ENCODE results near the gene PER1.
A peak's percentile ranks its signal among the peaks of the same experiment; 100 is the strongest.
"Not testable (repeated sequence)": the region's sequence is repeated elsewhere in the genome, so short reads cannot be mapped to it uniquely, and the experiment has no call there.

PER1 gene

GRCh38 chr17:8186787-8187516 lies 34.7 kb upstream of the PER1 start:
- Histone ChIP-seq H3K27ac (ENCODE audit: low read depth, low read length) (peak overlapping the region; percentile 83), H3K4me3 (ENCODE audit: low read depth, low read length) (peak overlapping the region; percentile 90), H3K36me3 (ENCODE audit: insufficient read depth, low read length) (no peaks in the 10 kb centered on the region), H3K4me1 (ENCODE audit: control insufficient read depth, insufficient read depth, low read length, unreplicated experiment) (peaks cover 20% of the 10 kb centered on the region), H3K27me3 (ENCODE audit: insufficient read depth, low read length) (no peaks in the 10 kb centered on the region), H3K79me2 (ENCODE audit: control insufficient read depth, insufficient read depth, low read length, unreplicated experiment) (peaks cover 9% of the 10 kb centered on the region), H2AFZ (ENCODE audit: low read length, unreplicated experiment) (peak overlapping the region; percentile 71)

GRCh38 chr17:8186446-8186786 lies 34.2 kb upstream of the PER1 start:
- peak overlapping the region; percentile 71 for H2AFZ ChIP-seq (ENCODE audit: low read length, unreplicated experiment)
- H3K27me3 ChIP-seq (ENCODE audit: insufficient read depth, low read length), result no peaks in the 10 kb centered on the region
- peak overlapping the region; percentile 90 for H3K4me3 ChIP-seq (ENCODE audit: low read depth, low read length)
- peaks cover 20% of the 10 kb centered on the region for H3K4me1 ChIP-seq (ENCODE audit: control insufficient read depth, insufficient read depth, low read length, unreplicated experiment)
- H3K27ac ChIP-seq (ENCODE audit: low read depth, low read length), result peak overlapping the region; percentile 83
- H3K36me3 ChIP-seq (ENCODE audit: insufficient read depth, low read length), result no peaks in the 10 kb centered on the region
- peaks cover 9% of the 10 kb centered on the region for H3K79me2 ChIP-seq (ENCODE audit: control insufficient read depth, insufficient read depth, low read length, unreplicated experiment)

GRCh38 chr17:8185582-8186445 lies 33.6 kb upstream of the PER1 start:
- no peaks in the 10 kb centered on the region for H3K36me3 ChIP-seq (ENCODE audit: insufficient read depth, low read length)
- H3K4me3 ChIP-seq (ENCODE audit: low read depth, low read length), result peak overlapping the region; percentile 90
- H3K79me2 ChIP-seq (ENCODE audit: control insufficient read depth, insufficient read depth, low read length, unreplicated experiment), result peaks cover 9% of the 10 kb centered on the region
- peak overlapping the region; percentile 86 for H2AFZ ChIP-seq (ENCODE audit: low read length, unreplicated experiment)
- peak overlapping the region; percentile 83 for H3K27ac ChIP-seq (ENCODE audit: low read depth, low read length)
- H3K27me3 ChIP-seq (ENCODE audit: insufficient read depth, low read length), result no peaks in the 10 kb centered on the region
- peaks cover 19% of the 10 kb centered on the region for H3K4me1 ChIP-seq (ENCODE audit: control insufficient read depth, insufficient read depth, low read length, unreplicated experiment)

GRCh38 chr17:8176998-8177731 lies 25.0 kb upstream of the PER1 start:
- Histone ChIP-seq H3K79me2 (ENCODE audit: control insufficient read depth, insufficient read depth, low read length, unreplicated experiment) (peaks cover 20% of the 10 kb centered on the region), H3K36me3 (ENCODE audit: insufficient read depth, low read length) (no peaks in the 10 kb centered on the region), H3K27me3 (ENCODE audit: insufficient read depth, low read length) (no peaks in the 10 kb centered on the region), H2AFZ (ENCODE audit: low read length, unreplicated experiment) (peak overlapping the region; percentile 99), H3K4me1 (ENCODE audit: control insufficient read depth, insufficient read depth, low read length, unreplicated experiment) (peaks cover 26% of the 10 kb centered on the region), H3K27ac (ENCODE audit: low read depth, low read length) (peak overlapping the region; percentile 28; the same call in 1 of the 2 replicates), H3K4me3 (ENCODE audit: low read depth, low read length) (peak overlapping the region; percentile 91)

GRCh38 chr17:8176197-8176940 lies 24.2 kb upstream of the PER1 start, which contains the start of gene TMEM107:
TMEM107 (minus strand) TSS chr17:8176380; CDS start chr17:8176286, 94 bp downstream.
- Histone ChIP-seq H3K4me3 (ENCODE audit: low read depth, low read length) (peak within 1 kb of the TSS; percentile 91), H3K36me3 (ENCODE audit: insufficient read depth, low read length) (no peaks in the 10 kb centered on the region), H3K4me1 (ENCODE audit: control insufficient read depth, insufficient read depth, low read length, unreplicated experiment) (peaks cover 26% of the 10 kb centered on the region), H3K79me2 (ENCODE audit: control insufficient read depth, insufficient read depth, low read length, unreplicated experiment) (peaks cover 20% of the 10 kb centered on the region), H3K27me3 (ENCODE audit: insufficient read depth, low read length) (no peaks in the 10 kb centered on the region), H3K27ac (ENCODE audit: low read depth, low read length) (peak within 1 kb of the TSS; percentile 61), H2AFZ (ENCODE audit: low read length, unreplicated experiment) (peak within 1 kb of the TSS; percentile 99)

GRCh38 chr17:8175795-8176196 lies 23.6 kb upstream of the PER1 start:
- peak overlapping the region; percentile 91 for H3K4me3 ChIP-seq (ENCODE audit: low read depth, low read length)
- H3K4me1 ChIP-seq (ENCODE audit: control insufficient read depth, insufficient read depth, low read length, unreplicated experiment), result peaks cover 26% of the 10 kb centered on the region
- no peaks in the 10 kb centered on the region for H3K36me3 ChIP-seq (ENCODE audit: insufficient read depth, low read length)
- peaks cover 20% of the 10 kb centered on the region for H3K79me2 ChIP-seq (ENCODE audit: control insufficient read depth, insufficient read depth, low read length, unreplicated experiment)
- peak overlapping the region; percentile 61 for H3K27ac ChIP-seq (ENCODE audit: low read depth, low read length)
- peak overlapping the region; percentile 99 for H2AFZ ChIP-seq (ENCODE audit: low read length, unreplicated experiment)
- H3K27me3 ChIP-seq (ENCODE audit: insufficient read depth, low read length), result no peaks in the 10 kb centered on the region

GRCh38 chr17:8173871-8174322 lies 21.7 kb upstream of the PER1 start:
- Histone ChIP-seq H2AFZ (ENCODE audit: low read length, unreplicated experiment) (peak overlapping the region; percentile 94), H3K27me3 (ENCODE audit: insufficient read depth, low read length) (no peaks in the 10 kb centered on the region), H3K79me2 (ENCODE audit: control insufficient read depth, insufficient read depth, low read length, unreplicated experiment) (peaks cover 20% of the 10 kb centered on the region), H3K27ac (ENCODE audit: low read depth, low read length) (peak overlapping the region; percentile 94), H3K36me3 (ENCODE audit: insufficient read depth, low read length) (no peaks in the 10 kb centered on the region), H3K4me3 (ENCODE audit: low read depth, low read length) (peak overlapping the region; percentile 73), H3K4me1 (ENCODE audit: control insufficient read depth, insufficient read depth, low read length, unreplicated experiment) (peaks cover 26% of the 10 kb centered on the region)

GRCh38 chr17:8173056-8173870 lies 21.1 kb upstream of the PER1 start:
- Histone ChIP-seq H3K27me3 (ENCODE audit: insufficient read depth, low read length) (no peaks in the 10 kb centered on the region), H3K4me1 (ENCODE audit: control insufficient read depth, insufficient read depth, low read length, unreplicated experiment) (peaks cover 26% of the 10 kb centered on the region), H3K36me3 (ENCODE audit: insufficient read depth, low read length) (no peaks in the 10 kb centered on the region), H2AFZ (ENCODE audit: low read length, unreplicated experiment) (no peak overlapping the region), H3K27ac (ENCODE audit: low read depth, low read length) (peak overlapping the region; percentile 94), H3K79me2 (ENCODE audit: control insufficient read depth, insufficient read depth, low read length, unreplicated experiment) (peaks cover 20% of the 10 kb centered on the region), H3K4me3 (ENCODE audit: low read depth, low read length) (peak overlapping the region; percentile 73)

- H3K36me3 ChIP-seq (ENCODE audit: insufficient read depth, low read length); H3K4me3 ChIP-seq (ENCODE audit: low read depth, low read length); H2AFZ ChIP-seq (ENCODE audit: low read length, unreplicated experiment); H3K27ac ChIP-seq (ENCODE audit: low read depth, low read length); H3K27me3 ChIP-seq (ENCODE audit: insufficient read depth, low read length); H3K79me2 ChIP-seq (ENCODE audit: control insufficient read depth, insufficient read depth, low read length, unreplicated experiment): not testable (repeated sequence)
- H3K4me1 ChIP-seq (ENCODE audit: control insufficient read depth, insufficient read depth, low read length, unreplicated experiment), result peaks cover 20% of the 10 kb centered on the region
Observed at GRCh38 chr17:8170186-8170585, 18.0 kb upstream of the PER1 start.

All from ACC112 (cell line).